Activated CD4-positive, alpha-beta T cell treated with anti-CD3 and anti-CD28 coated beads for 24 hours (primary cell): Measurements from ENCODE around the gene LRMDA.
"Not testable (repeated sequence)": the region's sequence is repeated elsewhere in the genome, so short reads cannot be mapped to it uniquely, and the experiment has no call there.

Source experiments
- DNase-seq, 2 donors: peaks; one replicate each; pipeline ENCODE4 v3.0.0-alpha.2; 2020; ENCODE audit warnings: low read depth in 2 of 2

The LRMDA gene

DNA sequence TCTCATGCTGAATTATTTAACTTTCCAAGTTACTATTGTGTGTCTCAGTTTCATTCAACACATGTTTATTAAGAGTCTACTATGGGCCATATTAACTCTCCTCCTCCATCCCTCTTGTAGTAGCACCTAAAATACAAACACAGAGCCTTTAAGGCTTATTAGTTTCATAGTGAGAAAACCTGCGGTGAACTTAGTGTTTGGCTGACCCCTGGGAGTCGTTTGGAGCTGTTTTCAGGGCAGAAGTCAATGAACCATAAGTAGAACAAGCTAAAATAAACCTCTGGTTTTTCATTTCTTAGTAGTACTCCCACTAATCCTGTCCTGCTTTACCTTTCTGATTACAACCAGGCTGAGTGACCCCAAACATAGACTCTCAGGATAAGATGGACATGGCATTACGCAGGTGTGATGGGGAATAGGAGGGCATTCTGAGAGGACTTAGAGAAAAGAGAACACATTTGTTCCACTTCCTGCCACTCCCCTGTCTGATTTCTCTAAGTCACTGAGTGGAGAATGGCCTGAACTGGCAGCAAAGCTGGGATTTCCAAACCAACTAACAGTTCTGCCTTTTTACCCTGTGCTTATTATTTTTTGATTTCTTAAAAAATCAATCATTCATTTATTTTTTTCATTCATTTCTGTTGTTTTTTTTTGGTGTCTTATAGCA, 74.5 kb downstream of the LRMDA start:
- DNase-seq, result no peak

DNA sequence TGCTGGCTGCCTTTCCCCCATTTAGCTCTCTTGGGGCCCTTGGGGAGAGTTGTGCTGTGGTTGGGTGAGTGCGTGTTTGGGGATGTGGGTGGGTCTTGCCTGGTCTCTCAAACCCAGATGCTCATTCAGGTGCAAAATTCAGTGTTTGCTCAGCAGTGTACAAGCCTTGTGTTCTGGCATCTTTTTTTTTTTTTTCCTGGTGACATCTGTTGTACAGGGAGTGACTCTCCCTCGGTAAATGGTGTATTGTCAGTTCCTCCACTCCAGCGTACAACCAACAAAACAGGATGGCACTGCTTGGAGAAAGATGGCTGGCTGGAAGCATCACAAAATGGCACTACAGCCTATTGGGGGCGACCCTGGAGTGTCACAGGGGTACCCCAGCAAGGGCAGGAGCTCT, 75.5 kb downstream of the LRMDA start:
- no peak for DNase-seq

DNA sequence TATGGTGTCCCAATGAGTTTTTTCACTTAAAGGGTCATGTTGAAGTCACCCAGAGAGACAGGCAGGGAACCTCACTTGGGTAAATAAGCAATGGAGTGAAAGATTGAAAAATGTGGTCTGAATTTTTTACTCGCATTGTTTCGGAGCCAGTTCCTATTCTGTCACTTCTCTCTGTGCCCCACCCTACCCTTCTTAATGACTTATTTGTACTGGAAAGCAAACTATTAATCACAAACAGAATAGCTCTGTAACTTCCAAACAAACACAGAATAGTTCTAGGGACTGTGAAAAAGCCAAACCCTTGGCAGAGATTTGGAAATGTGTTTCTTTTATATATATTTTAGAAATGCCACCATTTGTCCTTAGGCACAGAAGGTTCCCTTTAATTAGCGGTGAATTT, 76.0 kb downstream of the LRMDA start:
- no peak for DNase-seq

DNA sequence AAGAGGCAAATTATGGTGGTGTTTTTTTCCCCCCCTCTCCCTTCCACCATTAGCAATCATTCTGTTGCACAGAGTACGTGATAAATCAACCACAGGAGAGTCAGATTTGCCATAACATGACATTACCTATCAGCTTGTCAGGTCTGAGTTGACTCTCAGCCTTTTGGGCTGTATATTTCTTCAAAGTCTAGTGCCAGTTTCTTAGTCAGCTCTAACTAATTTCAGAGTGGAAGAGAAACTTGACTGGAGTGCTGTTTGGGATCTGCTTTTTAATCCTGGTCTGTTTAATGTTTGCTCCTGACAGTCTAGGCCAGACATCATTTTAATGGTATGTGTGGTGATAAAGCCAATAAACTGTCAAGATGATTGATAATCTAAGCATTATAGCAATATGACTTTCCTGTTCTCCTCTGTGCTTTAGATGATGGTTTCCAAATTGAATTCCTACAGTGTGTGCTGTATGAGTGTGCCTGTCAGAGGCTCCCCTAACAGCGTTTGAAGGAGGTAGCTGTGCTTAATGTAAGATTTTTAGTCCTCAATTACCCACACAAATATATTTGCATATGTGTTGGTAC, 76.9 kb downstream of the LRMDA start:
- DNase-seq, result no peak

DNA sequence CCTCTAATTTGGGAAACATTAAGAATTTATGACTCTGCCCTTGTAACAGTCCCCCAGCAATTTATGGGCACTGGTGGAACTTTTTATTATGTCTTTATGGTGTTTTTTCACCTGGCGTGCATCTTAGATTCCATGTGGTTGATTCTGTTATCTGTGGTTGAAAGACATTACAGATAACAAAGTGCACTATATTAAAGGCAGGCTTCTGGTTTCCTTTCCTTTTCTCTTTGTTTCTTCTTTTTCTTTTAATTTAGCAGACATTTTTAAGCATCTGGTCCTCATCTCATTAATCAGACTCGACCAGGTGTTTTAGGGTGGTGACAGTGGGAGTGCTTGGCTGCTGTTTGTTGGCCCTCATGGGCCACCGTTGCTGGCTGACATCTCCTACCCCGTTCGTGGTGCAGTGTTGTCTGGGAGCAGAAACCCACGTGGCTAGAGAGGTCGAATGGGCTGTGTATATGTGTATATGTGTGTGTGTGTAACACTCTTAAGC, 77.4 kb downstream of the LRMDA start:
- no peak for DNase-seq

DNA sequence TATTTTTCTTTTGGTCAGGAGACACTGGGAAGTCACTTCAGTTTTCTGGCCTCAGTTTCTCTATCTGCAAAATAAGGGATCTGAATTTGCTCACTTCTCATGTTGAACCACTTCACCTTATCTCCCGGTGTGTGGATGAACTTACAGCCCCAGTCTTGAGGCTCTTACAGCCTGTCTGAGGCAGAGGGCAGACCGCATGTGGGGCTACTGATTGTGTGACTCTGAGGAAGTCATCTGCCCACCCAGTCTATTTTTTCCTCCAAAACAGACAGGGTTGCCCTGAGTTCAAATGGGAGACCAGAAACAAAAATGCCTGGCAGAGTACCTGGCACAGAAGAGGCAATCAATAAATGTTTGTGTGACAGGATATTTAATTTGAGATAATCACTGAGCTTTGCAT, 78.3 kb downstream of the LRMDA start:
- DNase-seq, result no peak

DNA sequence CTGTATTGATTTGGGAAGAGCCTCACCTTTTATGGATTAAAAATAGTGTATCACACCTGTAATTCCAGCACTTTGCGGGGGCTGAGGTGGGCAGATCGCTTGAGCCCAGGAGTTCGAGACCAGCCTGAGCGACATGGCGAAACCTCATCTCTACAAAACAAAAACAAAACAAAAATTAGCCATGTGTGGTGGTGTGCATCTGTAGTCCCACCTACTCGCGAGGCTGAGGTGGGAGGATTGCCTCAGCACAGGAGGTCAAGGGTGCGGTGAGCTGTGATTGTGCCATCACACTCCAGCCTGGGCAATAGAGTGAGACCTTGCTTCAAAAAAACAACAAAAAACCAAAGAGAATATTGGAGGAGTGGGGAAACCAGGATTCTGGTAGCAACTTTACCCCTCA, 79.6 kb downstream of the LRMDA start:
- no peak for DNase-seq

DNA sequence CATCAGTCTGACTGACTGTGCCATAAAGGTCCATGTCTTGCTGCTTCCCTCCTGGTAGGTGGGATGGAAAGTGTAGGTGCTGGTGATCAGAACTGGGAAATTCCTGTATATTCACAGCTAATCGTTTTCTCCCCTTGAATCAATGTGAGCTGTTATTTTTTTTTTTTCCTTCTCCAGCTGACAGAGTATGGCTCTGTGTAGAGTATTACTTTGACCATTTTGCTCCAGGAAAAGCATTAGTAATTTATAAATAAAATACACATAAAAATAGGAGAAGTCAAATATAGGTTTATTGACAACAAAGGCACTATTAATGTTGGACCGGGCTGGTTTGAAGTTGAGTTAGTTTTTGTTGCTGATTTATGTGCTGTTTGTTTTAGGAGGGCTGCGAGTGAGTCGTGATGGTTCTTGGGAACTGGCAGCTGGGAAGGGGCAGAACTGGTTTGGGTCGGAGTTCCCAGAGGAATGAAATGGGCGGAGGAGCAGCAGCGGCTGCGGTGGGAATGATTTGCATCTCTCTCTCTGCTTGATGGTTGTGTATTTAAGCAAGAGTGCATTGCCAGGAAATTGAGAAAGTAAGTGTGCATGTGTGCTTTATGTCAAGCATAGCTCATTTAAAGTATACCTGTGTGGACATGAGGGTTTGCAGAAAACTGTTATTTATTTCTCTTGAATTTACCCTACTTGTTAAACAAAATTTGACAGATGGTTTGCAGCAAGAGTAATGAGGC, 80.9 kb downstream of the LRMDA start:
- DNase-seq, result no peak

DNA sequence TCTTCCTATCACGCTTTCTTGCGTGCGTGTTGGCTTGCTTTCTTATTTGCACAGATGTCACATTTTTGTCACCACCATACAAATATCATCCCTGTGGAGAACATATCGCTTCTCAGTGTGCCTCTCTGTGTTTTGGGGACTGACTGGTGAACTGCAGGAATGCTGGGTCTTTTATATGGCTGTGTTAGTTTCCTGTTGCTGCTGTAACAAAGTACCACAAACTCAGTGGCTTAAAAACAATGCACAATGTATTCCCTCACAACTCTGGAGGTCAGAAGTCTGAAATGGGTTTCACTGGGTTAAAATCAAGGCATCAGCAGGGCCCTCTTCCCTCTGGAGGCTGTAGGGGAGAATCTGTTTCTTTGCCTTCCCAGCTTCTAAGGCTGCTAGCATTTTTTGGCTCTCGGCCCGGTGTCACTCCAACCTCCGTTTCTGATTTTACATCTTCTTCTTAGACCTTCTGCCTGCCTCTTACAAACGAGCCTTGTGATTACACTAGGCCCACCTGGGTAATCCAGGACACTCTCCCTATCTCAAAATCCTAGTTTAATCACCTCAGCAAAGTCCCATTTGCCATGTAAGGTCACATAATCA, 82.0 kb downstream of the LRMDA start:
- no peak for DNase-seq

DNA sequence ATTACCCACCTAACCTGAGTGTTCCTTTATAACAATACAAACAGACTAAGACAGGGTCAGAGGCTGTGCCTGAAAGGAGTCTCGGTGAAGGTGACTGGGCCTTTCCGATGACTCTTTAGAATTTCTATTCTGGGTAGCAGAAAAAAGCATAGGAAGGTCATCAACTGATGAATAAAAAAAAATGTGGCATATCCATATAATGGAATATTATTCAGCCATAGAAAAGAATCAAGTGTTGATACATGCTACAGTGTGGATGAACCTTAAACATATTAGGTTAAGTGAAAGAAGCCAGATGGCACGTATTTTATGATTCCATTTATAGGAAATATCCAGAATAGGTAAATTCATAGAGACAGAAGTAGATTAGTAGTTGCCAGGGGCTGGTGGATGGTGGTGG, 83.4 kb downstream of the LRMDA start:
- DNase-seq, result no peak

DNA sequence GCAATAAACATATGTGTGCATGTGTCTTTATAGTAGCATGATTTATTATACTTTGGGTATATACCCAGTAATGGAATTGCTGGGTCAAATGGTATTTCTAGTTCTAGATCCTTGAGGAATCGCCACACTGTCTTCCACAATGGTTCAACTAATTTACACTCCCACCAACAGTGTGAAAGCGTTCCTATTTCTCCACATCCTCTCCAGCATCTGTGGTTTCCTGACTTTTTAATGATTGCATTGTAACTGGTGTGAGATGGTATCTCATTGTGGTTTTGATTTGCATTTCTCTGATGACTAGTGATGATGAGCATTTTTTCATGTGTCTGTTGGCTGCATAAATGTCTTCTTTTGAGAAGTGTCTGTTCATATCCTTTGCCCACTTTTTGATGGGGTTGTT, 84.7 kb downstream of the LRMDA start:
- DNase-seq, result not testable (repeated sequence)

DNA sequence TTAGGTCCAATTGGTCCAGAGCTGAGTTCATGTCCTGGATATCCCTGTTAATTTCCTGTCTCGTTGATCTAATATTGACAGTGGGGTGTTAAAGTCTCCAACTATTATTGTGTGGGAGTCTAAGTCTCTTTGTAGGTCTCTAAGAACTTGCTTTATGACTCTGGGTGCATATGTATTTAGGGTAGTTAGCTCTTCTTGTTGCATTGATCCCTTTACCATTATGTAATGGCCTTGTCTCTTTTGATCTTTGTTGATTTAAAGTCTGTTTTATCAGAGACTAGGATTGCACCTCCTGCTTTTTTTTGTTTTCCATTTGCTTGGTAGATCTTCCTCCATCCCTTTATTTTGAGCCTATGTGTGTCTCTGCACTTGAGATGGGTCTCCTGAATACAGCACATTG, 87.8 kb downstream of the LRMDA start:
- DNase-seq, result not testable (repeated sequence)

DNA sequence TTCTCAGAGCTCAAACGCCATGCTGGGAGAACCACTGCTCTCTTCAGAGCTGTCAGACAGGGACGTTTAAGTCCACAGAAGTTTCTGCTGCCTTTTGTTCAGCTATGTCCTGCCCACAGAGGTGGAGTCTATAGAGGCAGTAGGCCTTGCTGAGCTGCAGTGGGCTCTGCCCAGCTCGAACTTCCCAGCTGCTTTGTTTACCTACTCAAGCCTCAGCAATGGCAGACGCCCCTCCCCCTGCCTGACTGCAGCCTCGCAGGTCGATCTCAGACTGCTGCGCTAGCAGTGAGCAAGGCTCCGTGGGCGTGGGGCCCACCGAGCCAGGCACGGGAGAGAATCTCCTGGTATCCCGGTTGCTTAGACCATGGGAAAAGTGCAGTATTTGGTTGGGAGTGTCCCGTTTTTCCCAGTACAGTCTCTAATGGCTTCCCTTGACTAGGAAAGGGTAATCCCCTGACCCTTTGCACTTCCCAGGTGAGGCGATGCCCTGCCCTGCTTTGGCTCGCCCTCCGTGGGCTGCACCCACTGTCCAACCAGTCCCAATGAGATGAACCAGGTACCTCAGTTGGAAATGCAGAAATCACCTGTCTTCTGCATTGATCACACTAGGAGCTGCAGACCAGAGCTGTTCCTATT, 89.9 kb downstream of the LRMDA start:
- DNase-seq, result not testable (repeated sequence)

DNA sequence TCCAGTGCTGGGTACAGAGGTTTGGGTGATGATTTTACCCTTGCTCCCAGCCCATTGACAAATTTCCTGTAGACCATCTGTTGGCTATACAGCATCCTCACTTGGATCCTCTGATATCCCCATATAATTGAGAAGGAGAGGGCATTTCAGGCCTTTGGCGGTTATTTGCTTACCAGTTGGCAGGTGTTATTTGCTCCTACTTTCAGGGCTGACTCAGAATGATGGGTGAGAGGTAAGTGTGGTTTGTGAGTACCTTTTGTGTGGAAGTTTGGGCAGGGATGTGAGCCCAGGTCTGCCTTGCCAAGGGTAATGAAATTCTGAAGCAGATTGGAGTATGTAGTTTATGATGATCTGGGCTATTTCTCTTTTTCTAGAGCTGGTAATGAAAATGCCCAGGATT, 93.6 kb downstream of the LRMDA start:
- no peak for DNase-seq

DNA sequence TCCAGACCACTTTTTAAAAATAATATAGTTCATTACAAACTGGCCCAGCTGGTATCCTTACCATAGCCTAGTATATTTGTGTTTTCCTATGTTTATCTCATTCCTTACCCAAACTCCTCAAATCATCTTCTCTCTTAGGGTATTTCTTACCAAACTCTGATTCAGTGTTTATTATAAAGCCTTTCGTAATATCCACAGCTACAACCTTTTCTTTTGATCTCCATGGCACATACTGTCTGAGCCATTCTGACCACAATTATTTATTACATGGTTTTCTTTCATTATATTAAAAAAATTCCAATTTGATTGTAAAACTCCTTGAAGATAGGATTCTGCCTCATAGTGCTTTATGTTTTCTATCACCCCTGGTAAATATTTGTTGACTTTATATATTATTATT, 94.2 kb downstream of the LRMDA start:
- DNase-seq, result no peak

DNA sequence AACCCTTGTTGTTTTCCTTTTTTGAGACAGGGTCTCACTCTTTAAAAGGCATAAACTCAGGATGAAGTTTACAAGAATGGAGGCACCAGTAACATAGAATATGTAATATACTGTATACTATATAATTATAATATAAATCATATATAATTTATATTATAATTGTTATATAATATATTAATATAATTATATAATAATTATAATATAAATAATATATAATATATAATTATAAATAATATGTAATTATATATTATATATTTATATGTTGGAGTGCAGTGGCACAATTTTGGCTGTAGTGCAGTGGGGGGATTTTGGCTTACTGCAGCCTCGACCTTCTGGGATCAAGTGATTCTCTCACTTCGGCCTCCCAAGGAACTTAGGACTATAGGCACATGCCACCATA, 96.1 kb downstream of the LRMDA start:
- DNase-seq, result no peak

DNA sequence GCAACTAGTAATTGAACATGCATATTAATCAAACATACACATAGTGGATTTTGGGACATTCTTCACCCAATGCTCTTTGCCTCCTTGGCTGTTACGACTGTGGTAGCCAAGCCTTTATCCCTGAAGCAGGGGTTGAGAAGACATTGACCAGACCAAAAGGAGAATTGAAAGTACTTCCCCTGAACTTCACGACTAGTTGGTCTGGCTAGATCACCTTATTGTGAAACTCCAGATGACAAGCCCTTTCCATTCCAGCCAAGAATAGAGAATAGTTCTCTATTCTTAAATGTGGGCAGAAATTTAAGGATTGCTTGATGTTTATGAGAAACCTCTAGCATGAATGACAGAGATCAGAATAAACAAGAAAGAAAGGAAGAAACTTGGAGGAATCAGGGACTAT, 97.0 kb downstream of the LRMDA start:
- DNase-seq, result no peak

DNA sequence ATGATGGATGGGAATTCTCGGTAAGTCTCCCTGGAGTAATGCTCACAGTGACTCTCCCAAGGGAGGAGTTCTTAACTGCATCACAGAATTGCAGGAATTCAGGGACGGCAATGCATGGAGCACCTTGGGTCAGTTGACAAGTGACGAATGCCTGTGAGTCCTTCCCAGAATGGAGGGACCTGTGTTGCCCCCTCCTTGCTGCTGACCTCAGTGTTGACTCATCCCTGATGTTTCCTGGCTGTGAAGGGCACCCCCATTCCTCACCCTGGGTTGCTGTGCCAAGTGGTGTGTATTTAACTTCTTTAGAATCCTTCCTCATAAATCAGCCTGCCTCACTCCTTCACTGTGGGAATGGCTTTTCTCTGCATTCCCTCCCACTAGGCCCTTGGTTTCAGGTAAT, 98.9 kb downstream of the LRMDA start:
- DNase-seq, result no peak

DNA sequence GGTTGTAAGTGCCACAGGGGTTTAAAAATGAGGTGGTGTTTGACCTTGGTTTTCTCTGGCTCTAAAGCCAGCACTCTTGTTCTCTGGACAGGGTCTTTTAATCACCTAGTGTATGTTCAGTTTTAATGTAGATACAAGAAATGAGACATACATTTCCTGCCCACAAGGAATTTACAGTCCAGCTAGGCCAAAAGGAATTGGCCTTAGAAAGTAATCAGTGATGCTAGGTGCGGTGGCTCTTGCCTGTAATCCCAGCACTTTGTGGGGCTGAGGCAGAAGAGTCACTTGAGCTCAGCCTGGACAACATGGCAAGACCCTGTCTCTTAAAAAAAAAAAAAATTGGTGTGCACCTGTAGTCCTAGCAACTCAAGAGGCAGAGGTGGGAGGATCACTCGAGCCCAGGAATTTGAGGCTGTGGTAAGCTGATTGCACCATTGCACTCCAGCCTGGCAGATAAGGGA, 100.2 kb downstream of the LRMDA start:
- no peak for DNase-seq

DNA sequence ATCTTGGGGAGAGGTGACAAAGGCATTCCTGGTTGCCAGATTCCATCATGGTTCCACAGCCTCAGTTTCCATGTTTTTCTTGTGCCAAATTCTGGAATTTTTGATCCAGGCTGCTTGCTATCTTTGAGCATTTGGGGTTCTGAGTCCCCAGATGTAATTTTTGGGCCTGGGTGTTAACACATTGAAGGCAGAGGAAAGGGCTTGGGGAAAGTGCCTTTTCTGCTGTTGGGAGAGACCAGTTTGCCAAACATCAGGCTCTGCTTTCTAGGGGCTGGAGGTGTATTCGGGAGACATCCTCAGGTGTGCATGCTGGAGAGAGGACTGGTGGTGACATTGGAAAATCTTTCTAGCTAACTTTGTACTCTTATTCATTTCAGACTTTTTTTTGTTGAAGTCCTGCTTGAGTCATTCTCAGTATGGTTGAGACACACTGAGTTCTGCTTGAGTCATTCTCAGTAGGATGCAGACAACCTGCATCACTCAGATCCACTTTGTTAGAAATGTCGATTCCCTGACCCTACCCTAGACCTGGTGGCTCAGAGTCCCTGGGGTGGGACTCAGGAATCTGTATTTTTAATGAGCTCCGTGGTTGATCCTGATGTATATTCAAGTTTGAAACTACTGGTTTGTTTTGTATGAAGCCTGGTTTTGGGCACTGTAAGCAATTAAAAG, 101.0 kb downstream of the LRMDA start:
- no peak for DNase-seq

DNA sequence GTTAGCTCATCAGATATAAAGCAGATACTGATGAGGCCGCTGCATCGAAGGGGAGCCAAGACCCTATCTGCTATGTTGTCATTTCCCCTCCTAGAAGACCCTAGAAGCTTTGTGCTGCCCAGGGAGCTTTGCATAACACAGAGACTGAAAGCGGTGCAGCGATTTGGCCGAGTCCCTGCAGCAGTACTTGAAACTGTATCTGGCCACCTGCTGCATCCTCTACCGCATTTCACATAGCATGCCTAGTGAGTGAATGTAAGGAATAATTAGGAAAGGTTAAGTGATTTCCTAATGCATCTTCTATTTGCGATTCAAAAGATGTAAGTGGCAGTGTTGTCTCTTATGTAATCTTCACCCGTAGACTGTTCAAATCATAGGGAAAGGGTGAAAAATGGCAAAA, 106.7 kb downstream of the LRMDA start:
- DNase-seq, result no peak

DNA sequence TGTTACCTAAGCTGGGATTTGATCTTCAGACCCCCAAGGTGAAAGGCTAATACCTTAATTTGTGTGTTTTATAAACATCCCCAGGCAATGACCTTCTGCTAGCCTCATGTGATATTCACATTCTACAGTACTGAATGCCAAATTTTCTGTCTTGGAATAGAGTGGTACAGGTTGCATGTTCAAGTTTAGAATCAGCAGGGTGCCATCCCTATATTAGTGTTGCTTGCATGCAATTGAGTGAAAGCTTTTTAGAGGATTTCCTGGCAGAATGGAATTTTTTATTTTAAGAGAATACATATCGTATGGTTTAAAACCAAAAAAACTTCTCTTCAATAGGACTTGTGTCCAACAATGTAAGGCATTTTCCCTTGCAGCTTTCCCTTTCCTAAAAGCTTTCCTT, 107.3 kb downstream of the LRMDA start:
- no peak for DNase-seq
